ENCODE data around the gene STRN3.
"Not testable (repeated sequence)": the region's sequence is repeated elsewhere in the genome, so short reads cannot be mapped to it uniquely, and the experiment has no call there.

STRN3 gene

GRCh38 chr14:31029016-31029970, 3.1 kb upstream of the STRN3 start:
- DNase-seq, result no peak

- DNase-seq, result no peak
These were observed 1.7 kb upstream of the STRN3 start for GRCh38 chr14:31027847-31028246.

GRCh38 chr14:31026450-31027235, 464 bp upstream of the STRN3 start:
- DNase-seq, result peak; percentile 94

- DNase-seq, result peak; percentile 36
These were observed 657 bp downstream of the STRN3 start, which contains the start of gene AP4S1 for GRCh38 chr14:31025367-31026076. Gene AP4S1, plus strand, starts transcription at chr14:31025649. Its CDS starts 40,548 bp downstream, at chr14:31066197.

GRCh38 chr14:31024577-31025366, 1.4 kb downstream of the STRN3 start:
- no peak for DNase-seq

GRCh38 chr14:31024010-31024480, 2.1 kb downstream of the STRN3 start:
- no peak for DNase-seq

GRCh38 chr14:31022386-31022785, 3.8 kb downstream of the STRN3 start:
- no peak for DNase-seq

GRCh38 chr14:31021576-31021949, 4.6 kb downstream of the STRN3 start:
- no peak for DNase-seq

GRCh38 chr14:31020834-31021575, 5.2 kb downstream of the STRN3 start:
- no peak for DNase-seq

GRCh38 chr14:31018057-31018645, 8.0 kb downstream of the STRN3 start:
- no peak for DNase-seq

GRCh38 chr14:31013841-31014240, 12.3 kb downstream of the STRN3 start:
- DNase-seq, result no peak

GRCh38 chr14:31010935-31011334, 15.2 kb downstream of the STRN3 start:
- DNase-seq, result no peak

GRCh38 chr14:31009836-31010574, 16.2 kb downstream of the STRN3 start:
- no peak for DNase-seq

GRCh38 chr14:31006703-31007102, 19.5 kb downstream of the STRN3 start:
- DNase-seq, result no peak

GRCh38 chr14:31004007-31004406, 22.2 kb downstream of the STRN3 start:
- DNase-seq, result not testable (repeated sequence)

- DNase-seq, result no peak
These were observed 22.9 kb downstream of the STRN3 start for GRCh38 chr14:31003284-31003683.

GRCh38 chr14:31001339-31001658, 24.9 kb downstream of the STRN3 start:
- DNase-seq, result no peak

- no peak for DNase-seq
These were observed 25.4 kb downstream of the STRN3 start for GRCh38 chr14:31000629-31001338.

GRCh38 chr14:30999038-30999773, 27.0 kb downstream of the STRN3 start:
- no peak for DNase-seq

Data from CD4-positive, alpha-beta T cell treated with Interferon gamma for 1 hour (primary cell).